ACC112 (cell line): ENCODE data around the gene AASDH.

Source experiments
- H2AFZ ChIP-seq: fragments of 200-600 bp; sonication (generic); one replicate; pipeline ENCODE4 v1.6.0; 2017; ENCODE audit warnings: antibody characterized with exemption, low read length; ENCODE audit not compliant: unreplicated experiment
- H3K27ac ChIP-seq: fragments of 200-600 bp; sonication (generic); 2 replicates; pipeline ENCODE4 v1.5.1; 2014; ENCODE audit warnings: low read depth, mild to moderate bottlenecking, antibody characterized with exemption, low read length, moderate library complexity
- H3K27me3 ChIP-seq: fragments of 200-600 bp; sonication (generic); 2 replicates; pipeline ENCODE4 v1.6.1; 2014; ENCODE audit warnings: mild to moderate bottlenecking, antibody characterized with exemption, low read length, moderate library complexity, mixed read lengths; ENCODE audit not compliant: insufficient read depth
- H3K36me3 ChIP-seq: fragments of 200-600 bp; sonication (generic); 2 replicates; pipeline ENCODE4 v1.6.1; 2016; ENCODE audit warnings: mild to moderate bottlenecking, antibody characterized with exemption, low read length, moderate library complexity, mixed read lengths; ENCODE audit not compliant: insufficient read depth
- H3K4me1 ChIP-seq: fragments of 200-600 bp; sonication (generic); one replicate; pipeline ENCODE4 v1.6.1; 2016; ENCODE audit warnings: low read length, mixed read lengths; ENCODE audit not compliant: insufficient read depth, unreplicated experiment, control insufficient read depth
- H3K4me3 ChIP-seq: fragments of 200-600 bp; sonication (generic); 2 replicates; pipeline ENCODE4 v1.5.1; 2014; ENCODE audit warnings: mild to moderate bottlenecking, low read depth, low read length
- H3K79me2 ChIP-seq: fragments of 200-600 bp; sonication (generic); one replicate; pipeline ENCODE4 v1.6.0; 2016; ENCODE audit warnings: low read length; ENCODE audit not compliant: control insufficient read depth, unreplicated experiment, insufficient read depth

AASDH gene

DNA sequence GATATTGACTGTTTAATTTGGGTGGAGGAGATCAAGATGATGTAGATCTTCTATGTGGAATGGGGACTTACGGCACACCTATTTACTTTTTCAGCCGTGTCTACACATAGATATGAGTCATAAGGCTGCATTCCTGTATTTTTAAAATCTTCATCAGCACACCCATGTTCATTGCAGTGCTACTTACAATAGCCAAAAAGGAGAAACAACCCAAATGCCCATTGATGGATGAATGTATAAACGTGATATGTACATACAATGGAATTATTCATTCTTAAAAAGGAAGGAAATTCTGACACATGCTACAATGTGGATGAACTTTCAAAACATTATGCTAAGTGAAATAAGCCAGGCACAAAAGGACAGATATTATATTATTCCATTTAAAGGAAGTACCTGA is 98.6 kb downstream of the AASDH start:
- peaks cover 9% of the 10 kb centered on the region; the same call in 1 of the 2 replicates for H3K27me3 ChIP-seq
- H2AFZ ChIP-seq, result no peak overlapping the region
- no peaks in the 10 kb centered on the region for H3K36me3 ChIP-seq
- no peak overlapping the region for H3K4me3 ChIP-seq
- H3K79me2 ChIP-seq, result no peaks in the 10 kb centered on the region
- H3K27ac ChIP-seq, result no peak overlapping the region
- H3K4me1 ChIP-seq, result no peaks in the 10 kb centered on the region
